Right lobe of liver (tissue), 6 donors: Measurements from ENCODE around the gene SLC24A4. TPM values are rescaled to one million over a fixed set of nuclear protein-coding genes. Genes with fewer than 3 reads are reported as not detected.

Experiments used
- ATAC-seq, 4 donors: fragments of 200-7000 bp; cut with Tn5 transposase; one replicate each; pipeline ENCODE4 v1.9.1; 2020; ENCODE audit warnings: mild to moderate bottlenecking in 4 of 4, moderate library complexity in 4 of 4
- DNase-seq, 3 donors: peaks; one replicate each; pipeline ENCODE4 v3.0.0-alpha.2; 2020
- H3K27ac ChIP-seq, 3 donors: fragments of 200-600 bp; one replicate each; pipeline ENCODE4 v1.8.0; 2022
- H3K27me3 ChIP-seq, 2 donors: fragments of 200-600 bp; one replicate each; pipeline ENCODE4 v1.8.0; 2022
- H3K36me3 ChIP-seq, 4 donors: fragments of 200-600 bp; sonication (generic) in 1 of 4; one replicate each; pipeline versions ENCODE4 v1.5.1 to v1.8.0; 2017 to 2022; ENCODE audit warnings: control low read depth in 1 of 4
- H3K4me1 ChIP-seq, 4 donors: fragments of 200-600 bp; sonication (generic) in 1 of 4; one replicate each; pipeline versions ENCODE4 v1.5.1 to v1.8.0; 2017 to 2022; ENCODE audit warnings: control low read depth in 1 of 4
- H3K4me3 ChIP-seq, 3 donors: fragments of 200-600 bp; one replicate each; pipeline ENCODE4 v1.8.0; 2022
- H3K9me3 ChIP-seq, 4 donors: fragments of 200-600 bp; sonication (generic) in 1 of 4; one replicate each; pipeline versions ENCODE4 v1.5.1 to v1.8.0; 2017 to 2022; ENCODE audit warnings: control low read depth in 1 of 4
- POLR2A ChIP-seq: fragments of 450-650 bp; IDR thresholded peaks from one replicate; pipeline ENCODE4 v1.6.1; 2017; ENCODE audit warnings: antibody characterized with exemption, mild to moderate bottlenecking
- WGBS: methylation state at CpG from one replicate; pipeline ENCODE4 v1.1.6; 2018; ENCODE audit warnings: low coverage, low lambda C conversion rate; ENCODE audit not compliant: insufficient coverage; ENCODE audit errors: missing lambda C conversion rate; 5-methylcytosine and 5-hydroxymethylcytosine counted together
- intact Hi-C, 2 donors: fragments of 100-400 bp; cut with DNase I; formaldehyde crosslinking; loops; one replicate each; pipeline versions ENCODE4 v1.11.2 to v1.14.1; 2022
- total RNA-seq, 6 experiments: library from RNA; depleted of rRNA in 2 of 6; stranded (reverse); fragments of >200 nt in 2 of 6; fragmentation: NEBNext Ultra II Directional in 3 of 6; extraction: Animal tissue kit (Norgen Biotek cat#: 25700) in 3 of 6; gene quantifications; one replicate each; pipeline versions ENCODE4 v1.1.0 to v1.2.4, GENCODE V29; 2016 to 2023
- TF ChIP-seq, protein P1 (sequence below), 4 donors: fragments of 200-600 bp in 3 of 4; fragments of 450-650 bp in 1 of 4; IDR thresholded peaks; one replicate each; pipeline versions ENCODE4 v1.5.1 to v1.8.0; 2016 to 2022; ENCODE audit warnings: antibody characterized with exemption in 4 of 4, mild to moderate bottlenecking in 2 of 4
- donor health status: DM: no; HTN: yes; CAD: no.
- donor health status: DM: no; HTN: no; CAD: no.
- donor health status: DM: no; HTN: no; CAD: no.
- donor health status: DM: no; HTN: yes; CAD: no.
- donor health status: DM: no; HTN: yes; CAD: no.

Gene SLC24A4
- total RNA-seq, 6 experiments from 2014 or later, result 0.06 to 0.29 (median 0.21) TPM

DNA sequence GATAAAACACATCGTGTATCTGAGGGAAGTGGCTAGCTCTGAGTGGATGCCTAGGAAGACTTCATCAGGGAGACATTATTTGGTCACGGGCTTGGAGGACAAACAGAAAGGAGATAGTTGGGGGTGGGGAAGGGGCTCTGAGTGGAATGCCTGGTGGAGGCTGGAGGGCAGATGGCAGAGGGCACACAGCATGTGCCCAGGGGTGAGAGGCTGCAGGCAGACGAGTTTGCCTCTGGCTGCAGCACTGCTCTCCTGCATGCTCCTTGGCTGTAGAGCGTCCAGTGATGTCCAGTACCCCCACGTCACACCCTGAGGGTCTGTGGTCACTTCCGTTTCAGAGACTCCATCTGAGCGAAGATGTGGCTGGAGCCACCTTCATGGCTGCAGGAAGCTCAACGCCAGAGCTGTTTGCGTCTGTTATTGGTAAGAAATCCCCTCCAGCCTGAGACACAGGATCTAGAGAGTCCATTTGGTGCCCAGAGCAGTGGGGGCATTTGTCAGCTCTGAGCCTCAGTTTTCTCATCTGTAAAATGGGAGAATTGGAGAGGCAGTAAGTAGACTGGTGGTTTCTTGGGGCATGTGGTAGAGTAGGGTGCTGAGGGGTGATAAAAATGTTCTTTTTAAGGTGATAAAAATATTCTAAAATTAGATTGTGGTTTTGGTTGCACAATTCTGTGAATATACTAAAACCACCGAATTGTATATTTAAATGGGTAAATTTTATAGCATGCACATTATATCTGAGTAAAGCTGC lies 119.0 kb downstream of the SLC24A4 start:
- no peaks in the 10 kb centered on the region for H3K4me1 ChIP-seq
- 69% methylated on average over 4 of the region's 10 CpGs for WGBS
- H3K9me3 ChIP-seq, result no peaks in the 10 kb centered on the region
- DNase-seq (no peak), ATAC-seq (no peak)
- H3K4me3 ChIP-seq, result no peak overlapping the region
- H3K27me3 ChIP-seq, result no peaks in the 10 kb centered on the region
- no peaks in the 10 kb centered on the region for H3K36me3 ChIP-seq
- intact Hi-C loops, result no loop called here
- H3K27ac ChIP-seq, result no peak overlapping the region
- TF ChIP-seq, protein P1, sequence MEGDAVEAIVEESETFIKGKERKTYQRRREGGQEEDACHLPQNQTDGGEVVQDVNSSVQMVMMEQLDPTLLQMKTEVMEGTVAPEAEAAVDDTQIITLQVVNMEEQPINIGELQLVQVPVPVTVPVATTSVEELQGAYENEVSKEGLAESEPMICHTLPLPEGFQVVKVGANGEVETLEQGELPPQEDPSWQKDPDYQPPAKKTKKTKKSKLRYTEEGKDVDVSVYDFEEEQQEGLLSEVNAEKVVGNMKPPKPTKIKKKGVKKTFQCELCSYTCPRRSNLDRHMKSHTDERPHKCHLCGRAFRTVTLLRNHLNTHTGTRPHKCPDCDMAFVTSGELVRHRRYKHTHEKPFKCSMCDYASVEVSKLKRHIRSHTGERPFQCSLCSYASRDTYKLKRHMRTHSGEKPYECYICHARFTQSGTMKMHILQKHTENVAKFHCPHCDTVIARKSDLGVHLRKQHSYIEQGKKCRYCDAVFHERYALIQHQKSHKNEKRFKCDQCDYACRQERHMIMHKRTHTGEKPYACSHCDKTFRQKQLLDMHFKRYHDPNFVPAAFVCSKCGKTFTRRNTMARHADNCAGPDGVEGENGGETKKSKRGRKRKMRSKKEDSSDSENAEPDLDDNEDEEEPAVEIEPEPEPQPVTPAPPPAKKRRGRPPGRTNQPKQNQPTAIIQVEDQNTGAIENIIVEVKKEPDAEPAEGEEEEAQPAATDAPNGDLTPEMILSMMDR (IDR thresholded peaks at IDR 0.05), result no peak
- TF ChIP-seq POLR2A, result no peak

DNA sequence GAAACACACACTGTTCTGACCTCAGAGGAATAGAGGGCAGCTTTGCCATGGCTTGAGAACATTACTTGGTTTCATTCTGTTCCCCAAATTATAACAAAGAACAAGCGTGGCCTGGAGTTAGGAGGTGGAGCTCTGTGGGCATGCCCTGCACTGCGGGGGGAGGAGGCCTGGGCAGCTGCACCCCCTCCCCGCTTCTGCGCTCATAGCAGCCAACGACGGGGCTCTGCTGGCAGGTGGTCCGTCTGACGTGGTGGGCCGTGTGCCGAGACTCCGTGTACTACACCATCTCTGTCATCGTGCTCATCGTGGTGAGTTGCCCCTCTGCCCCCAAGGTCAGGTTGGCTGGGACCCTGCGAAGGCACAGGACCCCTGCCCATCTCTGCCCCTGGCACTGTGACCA lies 120.2 kb downstream of the SLC24A4 start:
- no CpG with 5 or more reads among the region's 14 CpGs for WGBS
- H3K9me3 ChIP-seq, result no peaks in the 10 kb centered on the region
- TF ChIP-seq, protein P1 (IDR thresholded peaks at IDR 0.05), result no peak
- TF ChIP-seq POLR2A, result no peak
- no peaks in the 10 kb centered on the region for H3K4me1 ChIP-seq
- no peaks in the 10 kb centered on the region for H3K27me3 ChIP-seq
- H3K27ac ChIP-seq, result no peak overlapping the region
- intact Hi-C loops, result no loop called here
- DNase-seq (no peak), ATAC-seq (no peak)
- no peaks in the 10 kb centered on the region for H3K36me3 ChIP-seq
- H3K4me3 ChIP-seq, result no peak overlapping the region

DNA sequence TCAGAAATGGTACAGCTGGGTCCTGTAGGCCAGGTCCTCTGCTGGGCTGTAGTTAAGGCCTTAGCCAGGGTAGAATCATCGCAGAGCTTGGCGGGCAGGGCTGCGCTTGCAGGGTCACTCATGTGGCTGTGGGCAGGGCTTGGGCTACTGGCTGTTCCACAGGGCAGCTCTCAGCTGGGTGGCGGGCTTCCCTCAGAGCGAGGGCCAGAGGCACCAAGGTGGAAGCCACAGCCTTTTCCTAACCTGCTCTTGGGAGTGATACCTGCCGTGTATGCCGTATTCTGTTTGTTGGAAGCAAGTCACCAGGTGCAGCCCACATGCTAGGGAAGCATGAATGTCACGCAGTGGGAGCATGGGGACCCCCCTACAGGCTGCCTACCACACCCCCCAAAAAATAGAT lies 120.8 kb downstream of the SLC24A4 start:
- Histone ChIP-seq H3K4me3 (no peak overlapping the region), H3K4me1 (no peaks in the 10 kb centered on the region), H3K27ac (no peak overlapping the region), H3K36me3 (no peaks in the 10 kb centered on the region), H3K9me3 (no peaks in the 10 kb centered on the region), H3K27me3 (no peaks in the 10 kb centered on the region)
- whole genome bisulfite sequencing, result 78% methylated on average over 3 of the region's 8 CpGs
- ATAC-seq (no peak), DNase-seq (no peak)
- TF ChIP-seq, protein P1 (IDR thresholded peaks at IDR 0.05), result no peak
- no peak for TF ChIP-seq POLR2A
- intact Hi-C loops, result no loop called here

DNA sequence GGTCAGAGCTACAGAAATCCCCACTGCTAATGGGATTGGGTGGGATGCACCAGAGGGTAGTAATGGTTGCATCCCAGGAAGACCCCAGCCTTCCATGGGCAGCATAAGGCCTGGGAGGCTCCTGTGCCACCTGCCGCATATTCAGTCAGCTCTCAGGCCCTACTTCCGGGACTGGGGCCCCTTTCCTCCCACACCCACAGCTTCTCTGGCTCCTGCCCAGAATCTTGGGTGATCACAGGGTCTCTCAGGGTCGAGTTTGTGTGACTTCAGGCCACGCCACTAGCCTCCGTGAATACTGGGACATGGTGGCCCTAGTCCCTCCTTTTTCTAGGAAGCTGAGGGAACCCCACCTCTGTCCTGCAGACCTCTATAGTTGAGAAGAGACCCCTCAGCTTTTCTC lies 123.8 kb downstream of the SLC24A4 start:
- TF ChIP-seq, protein P1 (IDR thresholded peaks at IDR 0.05), result no peak
- TF ChIP-seq POLR2A, result no peak
- 46% methylated on average over 3 of the region's 5 CpGs for WGBS
- H3K9me3 ChIP-seq, result no peaks in the 10 kb centered on the region
- H3K36me3 ChIP-seq, result no peaks in the 10 kb centered on the region
- no peak overlapping the region for H3K4me3 ChIP-seq
- H3K4me1 ChIP-seq, result no peaks in the 10 kb centered on the region
- DNase-seq (peak in 1 of 3 donors; percentile 37), ATAC-seq (no peak)
- intact Hi-C loops, result no loop called here
- no peak overlapping the region for H3K27ac ChIP-seq
- no peaks in the 10 kb centered on the region for H3K27me3 ChIP-seq
